CD4-positive, alpha-beta T cell treated with Interferon gamma for 1 hour (primary cell): Measurements from ENCODE around the gene C2CD3.
A peak's percentile ranks its signal among the peaks of the same experiment; 100 is the strongest.

Experiments
- DNase-seq: peaks from one replicate; pipeline ENCODE4 v3.0.0-alpha.2; 2020

The C2CD3 gene

DNA sequence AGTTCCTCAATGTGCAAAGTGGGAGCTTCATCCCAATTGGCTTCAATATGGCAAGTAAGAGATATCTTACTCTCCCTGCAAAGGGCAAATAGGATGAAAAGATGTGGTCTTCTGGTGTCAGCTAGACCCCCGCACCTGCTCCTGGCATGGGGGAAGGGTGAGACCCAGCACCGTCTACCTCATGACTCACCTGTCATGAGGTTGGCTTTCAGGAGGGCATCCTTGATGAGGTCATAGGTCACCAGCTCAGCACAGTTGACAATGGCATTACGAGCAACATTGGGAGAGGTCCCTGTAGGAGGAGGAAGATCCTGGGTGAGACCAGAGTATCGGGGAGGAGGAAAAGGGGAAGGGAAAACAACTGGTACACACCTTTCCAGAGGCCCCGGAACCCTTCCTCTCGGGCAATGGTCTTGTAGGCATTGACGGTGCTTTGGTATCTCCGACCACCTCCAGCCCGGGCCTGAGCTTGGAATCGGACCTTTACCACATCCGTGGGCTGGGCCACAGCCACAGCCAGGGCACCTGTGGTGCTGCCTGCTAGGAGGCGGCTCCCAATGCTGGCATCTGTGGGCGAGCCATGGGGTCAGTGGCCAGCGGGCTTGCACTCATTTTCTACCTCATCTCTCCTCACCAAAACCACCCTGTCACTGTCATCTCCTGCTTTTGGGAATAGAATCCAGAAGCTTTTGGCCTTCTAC lies 194.2 kb downstream of the C2CD3 start:
- no peak for DNase-seq

DNA sequence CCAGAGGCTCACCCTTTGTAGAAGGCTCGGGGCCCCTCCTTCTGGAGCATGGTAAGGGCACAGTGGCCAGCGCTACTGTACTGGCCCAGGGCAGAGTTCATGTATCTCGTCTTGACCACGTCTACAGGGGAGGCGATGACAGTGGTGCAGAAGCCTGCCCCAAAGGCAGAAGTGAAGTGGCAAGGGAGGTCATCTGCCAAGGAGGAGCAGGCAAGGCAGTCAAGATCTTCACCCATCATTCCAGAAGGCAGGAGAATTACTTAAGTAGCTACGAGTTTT lies 195.4 kb downstream of the C2CD3 start:
- DNase-seq, result no peak

DNA sequence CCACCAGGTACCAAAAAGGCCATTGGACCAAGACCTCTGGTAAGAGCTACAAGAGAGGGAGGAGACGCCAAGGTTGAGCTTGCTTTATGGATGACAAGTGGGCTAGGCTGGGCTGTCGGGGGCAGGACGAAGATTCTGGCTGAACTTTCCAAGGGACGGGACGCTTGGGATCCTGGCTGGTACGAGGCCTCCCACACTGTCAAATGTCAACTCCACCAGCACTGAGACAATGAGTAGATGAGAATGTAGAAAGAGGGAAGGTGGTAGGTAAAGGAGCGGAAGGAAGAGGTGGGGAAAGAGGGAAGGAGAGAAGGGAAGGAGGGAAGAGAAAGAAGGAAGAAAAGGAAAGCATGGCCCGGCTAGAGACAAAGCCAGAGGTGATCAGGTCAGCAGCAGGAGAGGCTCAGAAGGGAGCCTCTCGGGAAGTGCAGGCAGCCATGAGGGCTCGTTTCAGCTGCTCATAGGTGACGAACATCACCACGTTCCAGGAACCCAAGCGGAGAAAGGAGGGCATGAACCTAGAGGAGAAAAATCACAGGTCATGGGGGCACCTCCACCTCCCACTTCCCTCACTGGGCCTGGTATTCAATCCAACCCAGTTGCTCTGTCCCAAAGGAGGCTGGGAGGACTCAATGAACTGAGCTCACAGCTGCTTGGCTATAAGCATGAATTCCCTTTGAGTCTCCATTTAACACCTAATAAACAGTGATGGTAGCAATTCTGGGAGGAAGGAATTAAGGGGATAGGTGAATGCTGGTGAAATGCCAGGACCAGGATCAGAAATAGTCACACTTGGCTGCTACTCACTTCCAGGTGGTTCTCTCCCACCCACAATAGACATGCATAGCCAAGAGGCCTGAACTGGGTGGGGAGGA lies 196.0 kb downstream of the C2CD3 start:
- no peak for DNase-seq

DNA sequence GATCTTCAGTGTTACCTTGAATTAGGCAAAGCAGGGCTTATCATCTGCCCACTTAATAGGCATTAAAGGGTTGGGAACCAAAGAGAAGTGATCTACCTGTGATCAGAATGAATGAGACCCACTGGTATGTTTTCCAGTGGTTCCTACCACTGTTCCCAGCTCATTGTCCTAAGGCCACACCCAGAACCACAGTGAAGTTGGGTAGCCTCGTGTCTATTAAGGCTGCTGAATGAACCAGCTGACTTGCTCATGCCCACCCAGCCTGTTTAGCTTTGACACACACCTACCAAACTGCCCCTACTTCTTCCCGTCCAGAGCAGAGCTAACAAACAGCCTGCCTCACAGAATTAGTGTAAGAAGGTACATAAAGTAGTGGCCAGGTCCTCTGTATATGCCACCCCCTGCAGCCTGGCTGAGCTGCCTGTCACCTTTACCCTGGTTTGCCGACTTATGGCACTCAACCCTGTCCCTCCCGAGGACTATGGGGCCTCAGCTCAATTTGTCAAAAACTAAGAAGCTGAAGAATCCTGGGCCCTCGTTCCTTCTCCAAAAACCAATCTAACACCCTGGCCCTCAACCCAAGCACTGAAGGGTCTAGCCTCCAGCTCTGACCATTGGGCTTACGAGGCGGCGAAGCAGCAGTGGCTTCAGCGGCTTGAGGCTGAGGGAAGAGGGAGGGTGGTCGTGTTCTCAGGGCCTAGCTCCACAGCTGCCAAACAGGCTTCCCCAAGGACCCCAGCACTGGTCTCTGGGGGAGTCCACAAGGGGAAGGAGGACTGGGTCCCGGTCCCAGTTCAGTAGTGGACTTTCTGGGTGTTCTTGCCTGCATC lies 198.0 kb downstream of the C2CD3 start:
- no peak for DNase-seq

DNA sequence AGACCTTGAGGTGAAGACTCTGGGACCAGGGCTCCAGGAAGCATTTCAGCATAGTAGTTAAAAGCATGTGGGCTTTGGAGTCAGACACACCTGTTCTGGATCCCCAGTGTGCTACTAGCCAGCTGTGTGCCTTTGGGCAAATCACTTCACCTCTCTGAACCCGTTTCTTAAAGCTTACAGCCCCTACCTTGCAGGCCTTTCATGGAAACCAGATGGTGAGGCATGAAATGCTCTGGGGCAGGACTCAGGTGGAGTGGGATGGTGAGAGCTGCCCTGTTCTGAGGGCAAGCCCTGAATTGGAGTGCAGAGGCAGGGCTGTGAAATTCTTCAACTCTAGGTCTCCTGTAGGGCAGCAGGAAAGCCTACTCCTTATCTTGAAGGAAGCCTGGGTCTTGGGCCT lies 198.6 kb downstream of the C2CD3 start:
- no peak for DNase-seq

DNA sequence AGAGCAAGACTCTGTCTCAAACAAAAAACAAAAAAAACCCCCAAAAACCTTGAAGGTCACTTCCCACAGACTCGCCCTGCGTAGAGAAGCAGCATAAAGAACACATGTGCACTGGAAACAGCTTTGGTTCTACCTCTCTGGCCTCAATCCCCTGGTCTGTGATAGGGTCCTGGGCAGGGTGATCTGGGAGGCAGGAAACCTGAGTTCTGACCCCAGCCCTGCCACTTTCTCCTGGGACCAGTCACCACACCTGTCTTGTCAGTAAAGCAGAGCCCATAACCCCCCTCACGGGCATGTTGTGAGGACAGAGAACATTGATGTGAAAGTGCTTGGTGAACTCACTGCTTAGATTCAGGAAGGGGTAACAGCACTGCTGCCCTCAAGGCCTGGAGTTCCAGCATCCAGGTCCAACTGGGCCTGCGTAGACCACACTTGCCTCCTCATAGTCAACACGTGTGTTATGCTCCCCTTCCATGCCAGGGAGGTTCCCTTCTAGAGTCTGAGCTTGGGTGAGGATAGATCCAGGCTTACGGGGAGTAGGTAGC lies 199.6 kb downstream of the C2CD3 start:
- DNase-seq, result peak; percentile 25

DNA sequence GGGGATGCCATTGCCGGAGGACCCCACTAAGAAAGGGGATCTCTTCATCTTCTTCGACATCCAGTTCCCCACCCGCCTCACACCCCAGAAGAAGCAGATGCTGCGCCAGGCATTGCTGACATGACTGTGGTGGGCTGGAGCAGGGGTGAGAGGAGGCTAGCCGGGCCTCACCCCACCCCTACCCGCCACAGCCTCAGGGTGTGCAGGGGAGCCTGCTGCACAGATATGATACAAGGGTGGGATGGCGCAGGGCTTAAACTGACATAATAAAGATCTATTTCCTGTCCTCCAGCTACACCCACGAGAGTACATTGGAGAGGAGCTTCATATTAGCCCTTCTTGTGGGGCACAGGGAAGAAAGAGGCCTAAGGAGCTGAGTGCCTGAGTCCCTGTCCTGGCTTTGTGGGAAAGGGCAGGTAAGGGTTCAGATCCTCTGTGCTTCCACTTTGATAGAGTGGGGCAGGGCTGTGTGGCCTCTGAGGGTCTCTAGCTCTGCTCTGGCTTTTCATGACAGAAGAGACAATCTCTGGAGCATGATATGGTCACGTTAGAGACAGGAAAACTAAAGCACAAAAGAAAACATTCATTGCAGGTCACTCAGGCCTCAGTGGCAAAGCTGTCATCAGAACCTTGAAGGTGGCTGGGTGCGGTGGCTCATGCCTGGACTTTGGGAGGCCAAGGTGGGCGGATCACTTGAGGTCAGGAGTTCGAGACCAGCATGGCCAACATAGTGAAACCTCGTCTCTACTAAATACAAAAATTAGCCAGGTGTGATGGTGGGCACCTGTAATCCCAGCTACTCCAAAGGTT lies 200.6 kb downstream of the C2CD3 start:
- DNase-seq, result peak; percentile 42

DNA sequence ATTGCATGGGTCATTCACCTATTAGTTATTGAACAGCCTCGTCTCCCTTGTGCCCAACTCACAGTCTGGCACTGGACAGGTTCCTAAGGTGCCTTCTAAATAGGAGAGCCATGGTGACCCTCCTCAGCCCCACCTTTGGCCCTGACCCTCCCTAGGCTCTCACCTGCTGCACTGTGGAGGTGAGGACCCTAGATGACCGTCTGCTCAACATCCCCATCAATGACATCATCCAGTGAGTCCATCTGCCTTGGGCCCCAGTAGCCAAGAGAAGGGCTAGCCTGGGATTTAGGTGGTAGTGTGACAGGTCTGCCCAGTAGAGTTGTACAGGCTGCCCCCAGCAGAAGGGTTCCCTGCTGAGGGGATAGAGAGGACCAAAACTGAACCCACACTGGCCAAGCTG lies 201.7 kb downstream of the C2CD3 start:
- DNase-seq, result no peak

DNA sequence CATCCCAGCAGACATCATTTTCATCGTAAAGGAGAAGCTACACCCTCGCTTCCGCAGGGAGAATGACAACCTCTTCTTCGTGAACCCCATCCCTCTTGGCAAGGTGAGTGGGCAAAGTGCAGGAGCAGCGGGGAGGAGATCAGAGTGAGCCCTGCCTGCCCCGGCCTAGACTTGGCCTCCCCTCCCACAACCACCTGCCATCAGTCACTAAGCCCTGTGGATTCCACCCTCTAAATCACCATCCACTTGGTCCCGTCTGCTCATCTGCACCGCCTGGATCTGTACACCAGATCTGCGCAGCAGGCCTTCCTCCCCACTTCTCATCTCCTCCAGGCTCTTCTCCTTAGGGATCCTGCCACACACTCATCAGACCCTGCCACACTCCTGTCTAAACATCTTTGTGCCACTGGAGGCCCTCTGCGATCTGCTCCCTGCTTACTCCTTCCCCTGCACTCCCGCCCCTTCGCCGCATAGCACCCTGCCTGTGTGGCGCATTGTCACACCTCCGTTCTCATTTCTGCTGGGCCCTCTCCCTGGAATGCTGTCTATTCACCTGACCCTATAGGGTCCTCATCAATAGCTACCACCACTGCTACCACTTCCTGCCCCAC lies 202.3 kb downstream of the C2CD3 start:
- no peak for DNase-seq

DNA sequence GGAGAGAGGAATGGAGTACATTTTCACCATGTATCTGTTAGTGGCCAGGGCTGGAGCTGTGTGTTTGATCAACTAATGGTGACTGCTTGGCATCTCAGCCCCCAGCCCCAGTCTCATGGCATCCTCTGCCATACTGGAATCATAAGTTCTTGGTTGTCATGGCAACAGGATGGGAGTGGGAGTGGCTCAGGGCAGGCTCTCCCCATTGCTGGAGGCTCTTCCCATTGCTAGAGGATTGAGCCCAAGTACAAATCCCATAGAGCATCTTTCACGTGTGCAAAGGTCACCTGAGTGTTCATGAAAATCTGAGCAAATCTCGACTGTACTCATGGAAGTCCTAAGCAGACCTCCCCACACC lies 205.1 kb downstream of the C2CD3 start:
- DNase-seq, result no peak

DNA sequence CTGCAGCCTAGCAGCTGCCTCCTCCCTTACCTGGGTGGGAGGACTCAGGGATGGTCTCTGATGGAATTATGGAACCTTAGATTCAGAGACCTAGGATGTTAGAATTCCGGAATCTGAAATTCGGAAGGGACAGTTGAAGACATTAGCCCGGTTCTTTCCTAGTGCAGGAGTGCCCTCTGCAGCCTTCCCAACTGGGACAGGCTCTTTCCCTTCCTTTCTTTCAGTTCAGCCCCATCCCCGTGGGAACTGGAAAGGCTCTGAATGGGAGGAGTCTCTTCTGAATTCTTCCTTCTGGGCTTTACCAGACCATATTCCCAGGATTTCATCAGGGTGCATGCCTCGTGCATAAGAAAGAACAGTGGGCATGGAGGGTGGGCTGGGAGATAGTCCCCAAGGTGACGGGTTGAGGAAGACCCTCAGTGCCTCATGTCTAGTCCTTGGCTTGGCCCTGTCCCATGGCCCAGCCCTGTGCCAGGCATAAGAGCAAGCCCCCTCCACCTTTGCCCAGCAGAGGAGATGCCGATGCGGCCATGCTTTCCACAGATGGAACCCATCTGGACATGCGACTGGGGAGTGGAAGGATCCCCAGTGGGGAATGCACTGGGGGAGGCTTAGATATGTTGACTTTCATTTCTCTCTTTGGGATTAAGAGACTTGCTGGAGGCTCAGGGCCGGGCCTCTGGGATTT lies 205.6 kb downstream of the C2CD3 start:
- DNase-seq, result no peak

DNA sequence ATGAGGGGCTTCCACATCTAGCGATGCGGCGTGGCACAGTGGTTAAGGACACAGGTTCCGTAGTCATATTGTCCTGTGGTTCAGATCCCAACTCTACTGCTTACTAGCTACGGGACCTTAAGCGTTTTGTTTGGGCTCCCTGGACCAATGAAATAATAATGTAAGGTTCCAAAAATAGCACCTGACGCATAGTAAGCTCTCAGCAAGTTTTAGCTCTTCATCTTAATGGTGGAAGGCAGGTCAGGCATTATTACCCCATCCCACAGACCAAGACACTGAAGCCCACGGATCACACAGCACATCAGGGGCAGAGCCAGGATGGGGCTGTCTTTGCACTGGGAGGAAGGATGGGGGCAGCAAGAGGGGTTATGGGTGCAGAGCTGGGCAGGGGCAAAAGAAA lies 206.9 kb downstream of the C2CD3 start:
- DNase-seq, result no peak
